ENCODE measurements around the gene SPECC1. TPM values are rescaled to one million over a fixed set of nuclear protein-coding genes. Genes with fewer than 3 reads are reported as not detected.
"Not testable (repeated sequence)": the region's sequence is repeated elsewhere in the genome, so short reads cannot be mapped to it uniquely, and the experiment has no call there.

SPECC1 gene
- total and polyA plus RNA-seq, 3 donors from 2014 or later = 78.6 to 160 (median 148) TPM

DNA sequence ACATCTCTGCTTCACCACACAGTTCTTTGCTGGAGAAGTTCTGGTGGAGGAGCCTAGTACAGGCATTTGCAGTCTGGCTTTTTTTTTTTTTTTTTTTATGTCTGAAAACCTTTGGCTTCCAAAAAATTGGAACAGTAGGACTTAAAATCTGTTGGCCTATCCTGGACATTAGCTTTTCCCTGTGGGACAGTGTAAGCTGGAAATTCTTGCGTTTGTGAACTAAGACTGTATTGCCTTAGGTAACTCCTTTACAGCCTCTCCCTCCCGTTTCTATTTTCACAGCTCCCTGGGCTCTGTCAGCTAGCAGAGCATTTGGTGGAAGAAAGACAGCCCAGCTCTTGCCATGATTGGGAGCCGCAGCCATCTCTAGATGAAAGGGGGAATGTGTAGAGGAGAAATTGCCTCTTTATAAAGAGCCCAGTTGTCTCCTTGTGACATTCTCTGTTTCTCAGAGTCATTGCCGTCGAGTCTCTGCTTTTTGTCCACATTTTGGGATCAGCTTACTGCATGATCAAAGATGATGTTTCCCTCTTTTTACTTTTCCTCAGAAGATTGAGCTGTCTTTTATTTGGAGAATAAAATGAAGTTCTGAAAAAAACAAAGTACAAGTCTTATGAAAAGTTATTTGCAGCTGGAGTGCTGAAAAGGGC, 227.5 kb downstream of the SPECC1 start:
- H3K4me3 ChIP-seq = no peak overlapping the region
- H3K4me1 ChIP-seq = peaks cover 13% of the 10 kb centered on the region
- H3K36me3 ChIP-seq (ENCODE audit: low read depth, missing control alignments) = no peaks in the 10 kb centered on the region
- TF ChIP-seq, protein P1, sequence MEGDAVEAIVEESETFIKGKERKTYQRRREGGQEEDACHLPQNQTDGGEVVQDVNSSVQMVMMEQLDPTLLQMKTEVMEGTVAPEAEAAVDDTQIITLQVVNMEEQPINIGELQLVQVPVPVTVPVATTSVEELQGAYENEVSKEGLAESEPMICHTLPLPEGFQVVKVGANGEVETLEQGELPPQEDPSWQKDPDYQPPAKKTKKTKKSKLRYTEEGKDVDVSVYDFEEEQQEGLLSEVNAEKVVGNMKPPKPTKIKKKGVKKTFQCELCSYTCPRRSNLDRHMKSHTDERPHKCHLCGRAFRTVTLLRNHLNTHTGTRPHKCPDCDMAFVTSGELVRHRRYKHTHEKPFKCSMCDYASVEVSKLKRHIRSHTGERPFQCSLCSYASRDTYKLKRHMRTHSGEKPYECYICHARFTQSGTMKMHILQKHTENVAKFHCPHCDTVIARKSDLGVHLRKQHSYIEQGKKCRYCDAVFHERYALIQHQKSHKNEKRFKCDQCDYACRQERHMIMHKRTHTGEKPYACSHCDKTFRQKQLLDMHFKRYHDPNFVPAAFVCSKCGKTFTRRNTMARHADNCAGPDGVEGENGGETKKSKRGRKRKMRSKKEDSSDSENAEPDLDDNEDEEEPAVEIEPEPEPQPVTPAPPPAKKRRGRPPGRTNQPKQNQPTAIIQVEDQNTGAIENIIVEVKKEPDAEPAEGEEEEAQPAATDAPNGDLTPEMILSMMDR (IDR thresholded peaks at IDR 0.05) = no peak
- no peak for TF ChIP-seq POLR2A (IDR thresholded peaks at IDR 0.05)
- 71 to 75% methylated on average over 5 of the region's 5 CpGs for WGBS, 2 donors
- no peaks in the 10 kb centered on the region for H3K9me3 ChIP-seq
- H3K27ac ChIP-seq = no peak overlapping the region
- intact Hi-C loops (cut with DNase I; ENCODE audit: low total_unique reads) = no loop called here
- no peaks in the 10 kb centered on the region for H3K27me3 ChIP-seq
- no peak for DNase-seq

DNA sequence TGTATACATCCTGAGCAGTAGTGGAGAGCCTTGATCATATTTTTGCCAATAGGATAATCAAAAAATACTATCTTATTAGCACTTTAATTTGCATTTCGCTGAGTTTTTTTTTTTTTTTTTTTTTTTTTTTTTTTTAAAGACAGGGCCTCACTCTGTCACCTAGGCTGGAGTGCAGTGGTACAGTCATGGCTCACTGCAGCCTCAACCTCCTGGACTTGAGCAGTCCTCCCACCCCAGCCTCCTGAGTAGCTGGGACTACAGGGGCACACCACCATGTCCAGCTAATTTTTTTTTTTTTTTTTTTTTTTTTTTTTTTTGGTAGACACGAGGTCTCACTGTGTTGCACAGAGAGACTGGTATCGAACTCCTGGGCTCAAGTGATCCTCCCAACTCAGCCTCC, 230.6 kb downstream of the SPECC1 start:
- WGBS, 2 donors = 96 to 98% methylated on average over 3 of the region's 3 CpGs
- H3K4me3 ChIP-seq; H3K36me3 ChIP-seq (ENCODE audit: low read depth, missing control alignments); H3K4me1 ChIP-seq; DNase-seq; intact Hi-C loops (cut with DNase I; ENCODE audit: low total_unique reads); H3K27ac ChIP-seq; H3K27me3 ChIP-seq; H3K9me3 ChIP-seq: not testable (repeated sequence)

DNA sequence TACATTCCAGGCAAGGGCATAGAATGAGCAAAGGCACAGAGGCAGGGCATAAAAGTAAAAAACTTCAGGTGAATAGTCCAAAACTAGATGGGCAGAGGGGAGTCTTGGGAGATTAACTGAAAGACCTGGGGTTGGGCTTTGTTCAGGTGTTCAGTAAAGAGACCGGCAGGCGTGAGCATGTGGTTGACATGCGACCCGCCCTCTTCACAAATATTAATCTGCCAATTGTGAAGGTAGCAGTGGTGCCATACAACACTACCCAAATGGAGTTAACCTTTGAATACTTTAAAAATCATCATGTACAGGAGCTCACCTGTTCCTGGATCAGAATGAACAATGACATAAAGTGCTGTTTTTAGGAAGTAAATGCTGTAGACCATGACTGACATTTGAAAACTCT, 232.7 kb downstream of the SPECC1 start:
- Histone ChIP-seq H3K4me1 (no peaks in the 10 kb centered on the region), H3K36me3 (ENCODE audit: low read depth, missing control alignments) (no peaks in the 10 kb centered on the region), H3K9me3 (no peaks in the 10 kb centered on the region), H3K27ac (no peak overlapping the region), H3K27me3 (no peaks in the 10 kb centered on the region), H3K4me3 (no peak overlapping the region)
- TF ChIP-seq POLR2A (IDR thresholded peaks at IDR 0.05) = no peak
- TF ChIP-seq, protein P1 (IDR thresholded peaks at IDR 0.05) = no peak
- WGBS, 2 donors = 95 to 99% methylated on average over 4 of the region's 4 CpGs
- intact Hi-C loops (cut with DNase I; ENCODE audit: low total_unique reads) = no loop called here
- no peak for DNase-seq

DNA sequence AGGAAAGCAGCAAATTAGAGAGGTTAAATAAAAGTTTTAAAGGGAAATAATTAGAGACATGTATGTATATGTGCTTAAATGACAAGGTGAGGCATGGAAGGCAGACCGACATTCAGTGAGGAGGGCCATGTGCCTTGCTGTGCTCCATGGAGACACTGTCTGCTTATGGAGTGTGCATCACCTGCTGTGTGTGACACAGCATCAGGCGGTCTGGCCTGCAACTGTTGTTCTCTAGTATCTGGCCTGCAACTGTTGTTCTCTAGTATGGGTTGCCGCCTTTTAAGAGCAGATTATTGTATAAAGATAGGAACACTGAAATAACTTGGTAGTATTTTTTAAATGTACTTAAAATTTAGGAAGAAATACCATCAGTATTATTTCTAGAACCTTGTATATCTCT, 233.1 kb downstream of the SPECC1 start:
- WGBS, 2 donors = 96 to 98% methylated on average over 3 of the region's 3 CpGs
- TF ChIP-seq, protein P1 (IDR thresholded peaks at IDR 0.05) = no peak
- TF ChIP-seq POLR2A (IDR thresholded peaks at IDR 0.05) = no peak
- no peak overlapping the region for H3K27ac ChIP-seq
- H3K27me3 ChIP-seq = no peaks in the 10 kb centered on the region
- H3K4me1 ChIP-seq = no peaks in the 10 kb centered on the region
- intact Hi-C loops (cut with DNase I; ENCODE audit: low total_unique reads) = no loop called here
- H3K4me3 ChIP-seq = no peak overlapping the region
- DNase-seq = no peak
- H3K9me3 ChIP-seq = no peaks in the 10 kb centered on the region
- no peaks in the 10 kb centered on the region for H3K36me3 ChIP-seq (ENCODE audit: low read depth, missing control alignments)

DNA sequence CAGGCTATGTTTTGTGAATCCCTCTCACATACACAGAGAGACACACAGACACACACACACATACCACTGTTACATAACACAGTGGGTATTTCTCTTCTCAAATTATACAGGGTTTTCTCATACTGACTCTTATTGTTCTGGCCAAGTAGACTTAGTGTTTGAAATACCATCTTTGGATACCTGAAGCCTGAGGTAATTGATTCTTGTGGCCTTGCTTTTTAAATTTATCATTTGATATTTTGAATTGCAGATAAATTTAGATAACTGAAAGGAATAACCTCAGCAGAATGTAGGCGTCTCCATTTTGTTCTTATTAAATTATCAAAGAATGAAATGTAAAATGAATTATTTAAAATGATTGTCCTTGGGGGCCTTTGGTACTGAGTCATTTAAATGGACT, 234.4 kb downstream of the SPECC1 start:
- H3K27ac ChIP-seq = no peak overlapping the region
- H3K36me3 ChIP-seq (ENCODE audit: low read depth, missing control alignments) = no peaks in the 10 kb centered on the region
- no peak for DNase-seq
- TF ChIP-seq POLR2A (IDR thresholded peaks at IDR 0.05) = no peak
- TF ChIP-seq, protein P1 (IDR thresholded peaks at IDR 0.05) = no peak
- intact Hi-C loops (cut with DNase I; ENCODE audit: low total_unique reads) = no loop called here
- H3K9me3 ChIP-seq = no peaks in the 10 kb centered on the region
- no peak overlapping the region for H3K4me3 ChIP-seq
- 78 to 80% methylated on average over 1 of the region's 1 CpG for WGBS, 2 donors
- H3K27me3 ChIP-seq = no peaks in the 10 kb centered on the region
- H3K4me1 ChIP-seq = no peaks in the 10 kb centered on the region
